ENCODE results near the gene PCNX2.
A peak's percentile ranks its signal among the peaks of the same experiment; 100 is the strongest.

The PCNX2 gene, protein sequence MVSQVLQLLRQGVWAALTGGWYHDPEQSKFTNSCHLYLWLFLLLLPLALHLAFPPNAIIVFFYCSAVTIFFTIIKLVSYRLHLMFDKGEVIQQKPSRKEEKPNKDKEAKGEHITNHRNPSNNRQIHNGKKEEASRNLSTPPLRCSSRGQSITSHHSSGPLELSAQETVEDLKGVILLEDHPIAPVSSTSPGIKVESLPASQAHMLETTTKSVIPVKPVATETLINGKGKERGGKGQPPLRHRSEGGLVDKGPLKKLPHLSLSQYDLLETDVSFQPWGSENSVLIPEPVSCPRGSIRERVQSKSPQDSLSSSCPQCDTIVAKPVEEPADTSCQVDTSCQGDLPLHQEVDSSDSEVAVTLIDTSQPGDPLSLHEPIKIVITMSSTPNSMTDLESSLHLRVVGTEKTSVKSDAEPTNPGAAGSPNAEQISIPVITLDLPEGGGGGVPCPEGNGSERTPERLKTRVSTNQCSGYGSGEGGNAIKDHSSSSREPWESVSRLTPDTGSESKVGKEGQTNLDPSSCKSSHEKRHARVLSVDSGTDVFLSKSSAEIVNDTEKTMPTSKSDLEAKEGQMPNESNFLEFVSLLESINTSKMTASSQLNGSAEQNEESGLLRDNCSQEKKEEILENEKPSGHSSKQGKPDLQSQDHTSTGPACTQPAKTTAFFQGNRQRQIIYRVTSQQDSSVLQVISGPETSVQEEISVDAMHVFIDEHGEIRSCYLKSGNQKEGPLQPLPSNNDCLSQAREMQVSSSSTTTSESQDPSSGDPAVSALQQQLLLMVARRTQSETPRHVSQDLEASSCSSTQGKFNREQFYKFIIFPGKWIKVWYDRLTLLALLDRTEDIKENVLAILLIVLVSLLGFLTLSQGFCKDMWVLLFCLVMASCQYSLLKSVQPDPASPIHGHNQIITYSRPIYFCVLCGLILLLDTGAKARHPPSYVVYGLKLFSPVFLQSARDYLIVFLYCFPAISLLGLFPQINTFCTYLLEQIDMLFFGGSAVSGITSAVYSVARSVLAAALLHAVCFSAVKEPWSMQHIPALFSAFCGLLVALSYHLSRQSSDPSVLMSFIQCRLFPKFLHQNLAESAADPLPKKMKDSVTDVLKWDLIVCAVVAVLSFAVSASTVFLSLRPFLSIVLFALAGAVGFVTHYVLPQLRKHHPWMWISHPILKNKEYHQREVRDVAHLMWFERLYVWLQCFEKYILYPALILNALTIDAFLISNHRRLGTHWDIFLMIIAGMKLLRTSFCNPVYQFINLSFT (N-terminal part only)

DNA sequence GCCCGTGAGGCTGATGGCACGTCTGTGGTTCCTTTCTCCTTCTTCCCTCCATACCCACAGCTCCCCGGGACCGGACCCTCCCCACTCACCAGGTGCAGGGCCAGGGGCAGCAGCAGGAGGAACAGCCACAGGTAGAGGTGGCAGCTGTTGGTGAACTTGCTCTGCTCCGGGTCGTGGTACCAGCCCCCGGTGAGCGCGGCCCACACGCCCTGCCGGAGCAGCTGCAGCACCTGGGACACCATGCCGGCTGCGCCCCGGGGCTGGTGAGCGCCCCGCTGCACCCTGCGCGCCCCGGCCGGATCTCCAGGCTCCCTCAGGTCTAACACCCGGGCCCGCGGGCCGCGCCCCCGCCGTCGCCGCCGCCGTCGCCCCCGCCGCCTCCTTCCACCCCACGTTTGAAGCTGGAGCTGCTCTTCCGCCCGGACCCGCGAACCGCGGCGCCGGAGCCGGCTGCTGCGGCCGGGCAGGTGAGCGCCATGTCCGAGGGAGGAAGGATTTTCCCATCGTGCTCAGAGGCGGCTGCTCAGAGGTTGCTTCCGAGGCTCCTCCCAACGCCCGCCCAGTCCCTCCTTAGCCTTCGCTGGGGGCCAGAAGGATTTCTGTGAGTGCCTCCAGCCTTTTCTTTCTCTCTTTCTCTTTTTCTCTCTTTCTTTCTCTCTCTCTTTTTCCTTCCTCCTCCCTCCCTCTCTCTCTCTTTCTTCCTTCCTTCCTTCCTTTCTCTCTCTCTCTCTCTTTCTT, at the start of gene PCNX2:
TSS of gene PCNX2 (minus strand) at position 489 of the 738 bp plus-strand sequence. CDS start at position 242, 247 bp downstream.
- peak within 1 kb of the TSS; percentile 86 for H3K4me3 ChIP-seq (replicated peaks; ENCODE audit: low read depth, low read length)
- TF ChIP-seq, protein P1, sequence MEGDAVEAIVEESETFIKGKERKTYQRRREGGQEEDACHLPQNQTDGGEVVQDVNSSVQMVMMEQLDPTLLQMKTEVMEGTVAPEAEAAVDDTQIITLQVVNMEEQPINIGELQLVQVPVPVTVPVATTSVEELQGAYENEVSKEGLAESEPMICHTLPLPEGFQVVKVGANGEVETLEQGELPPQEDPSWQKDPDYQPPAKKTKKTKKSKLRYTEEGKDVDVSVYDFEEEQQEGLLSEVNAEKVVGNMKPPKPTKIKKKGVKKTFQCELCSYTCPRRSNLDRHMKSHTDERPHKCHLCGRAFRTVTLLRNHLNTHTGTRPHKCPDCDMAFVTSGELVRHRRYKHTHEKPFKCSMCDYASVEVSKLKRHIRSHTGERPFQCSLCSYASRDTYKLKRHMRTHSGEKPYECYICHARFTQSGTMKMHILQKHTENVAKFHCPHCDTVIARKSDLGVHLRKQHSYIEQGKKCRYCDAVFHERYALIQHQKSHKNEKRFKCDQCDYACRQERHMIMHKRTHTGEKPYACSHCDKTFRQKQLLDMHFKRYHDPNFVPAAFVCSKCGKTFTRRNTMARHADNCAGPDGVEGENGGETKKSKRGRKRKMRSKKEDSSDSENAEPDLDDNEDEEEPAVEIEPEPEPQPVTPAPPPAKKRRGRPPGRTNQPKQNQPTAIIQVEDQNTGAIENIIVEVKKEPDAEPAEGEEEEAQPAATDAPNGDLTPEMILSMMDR (IDR thresholded peaks at IDR 0.05; ENCODE audit: low read depth, low read length, missing control alignments) = no peak
- DNase-seq (ENCODE audit: extremely low read depth, low read depth) = peak; percentile 11

DNA sequence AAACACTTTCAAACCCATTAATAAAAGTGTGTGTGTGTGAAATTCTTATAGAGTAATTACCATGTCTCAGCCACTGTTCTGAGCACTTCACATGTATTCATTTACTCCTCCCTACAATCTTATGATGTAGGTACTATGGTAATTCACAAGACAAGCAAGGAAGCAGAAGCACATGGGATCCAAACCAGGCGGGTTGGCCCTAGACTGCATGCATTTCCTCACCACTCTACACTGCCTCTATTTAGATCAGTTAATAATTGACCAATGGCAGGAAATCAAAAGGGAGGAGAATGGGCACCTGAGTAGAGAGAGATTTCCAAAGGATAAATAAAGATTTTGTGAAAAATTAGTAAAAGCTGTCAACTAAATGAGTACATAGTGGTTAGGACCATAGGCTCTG, 47.7 kb upstream of the PCNX2 start:
- no peak overlapping the region for H3K4me3 ChIP-seq (replicated peaks; ENCODE audit: low read depth, low read length)
- TF ChIP-seq, protein P1 (IDR thresholded peaks at IDR 0.05; ENCODE audit: low read depth, low read length, missing control alignments) = no peak
- DNase-seq (ENCODE audit: extremely low read depth, low read depth) = no peak

DNA sequence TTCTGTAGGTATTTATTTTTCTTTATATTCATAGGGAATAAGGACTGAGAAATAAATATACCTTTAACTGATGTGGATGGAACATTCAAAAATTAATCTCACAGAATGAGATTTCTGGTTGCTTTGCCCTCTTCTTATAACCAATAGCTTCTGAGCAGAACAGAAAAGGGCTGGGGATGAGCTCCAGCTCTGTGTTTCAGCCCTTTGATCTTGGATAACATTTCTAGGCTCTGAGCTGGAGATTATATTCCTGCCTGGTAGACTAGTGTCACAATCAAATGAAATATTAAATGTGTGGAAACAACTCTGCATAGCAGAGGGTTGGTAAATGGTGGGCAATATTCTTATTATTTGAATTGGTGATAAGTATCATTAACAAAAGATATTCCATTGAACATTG, 46.6 kb upstream of the PCNX2 start:
- TF ChIP-seq, protein P1 (IDR thresholded peaks at IDR 0.05; ENCODE audit: low read depth, low read length, missing control alignments) = no peak
- H3K4me3 ChIP-seq (replicated peaks; ENCODE audit: low read depth, low read length) = no peak overlapping the region
- DNase-seq (ENCODE audit: extremely low read depth, low read depth) = no peak

DNA sequence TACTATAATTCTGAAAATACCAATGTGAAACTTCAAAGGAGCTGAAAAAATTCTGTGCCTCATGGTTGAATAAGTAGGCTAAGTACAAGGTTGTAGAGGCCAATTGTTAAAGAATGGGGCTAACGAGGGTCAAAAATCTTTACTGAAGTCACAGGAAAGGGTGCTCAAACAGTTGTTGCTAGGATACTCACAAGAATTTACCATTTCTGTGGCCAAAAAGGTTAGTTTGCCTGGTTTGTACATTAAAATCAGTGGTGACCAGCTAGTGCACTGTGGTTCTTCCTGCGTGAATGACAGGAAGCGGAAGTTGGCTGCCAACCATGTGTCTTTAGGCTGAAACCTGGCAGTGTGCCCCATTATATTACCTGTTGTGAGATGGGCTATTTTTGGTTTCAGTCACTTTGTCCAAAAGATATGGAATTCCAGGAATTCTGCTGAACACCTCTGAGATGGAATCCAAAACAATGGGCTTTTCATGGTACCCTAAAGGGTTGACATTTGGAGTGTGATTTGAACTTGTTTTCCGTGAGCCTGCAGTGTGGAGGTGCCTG, 45.5 kb upstream of the PCNX2 start:
- H3K4me3 ChIP-seq (replicated peaks; ENCODE audit: low read depth, low read length) = no peak overlapping the region
- no peak for DNase-seq (ENCODE audit: extremely low read depth, low read depth)
- TF ChIP-seq, protein P1 (IDR thresholded peaks at IDR 0.05; ENCODE audit: low read depth, low read length, missing control alignments) = no peak

DNA sequence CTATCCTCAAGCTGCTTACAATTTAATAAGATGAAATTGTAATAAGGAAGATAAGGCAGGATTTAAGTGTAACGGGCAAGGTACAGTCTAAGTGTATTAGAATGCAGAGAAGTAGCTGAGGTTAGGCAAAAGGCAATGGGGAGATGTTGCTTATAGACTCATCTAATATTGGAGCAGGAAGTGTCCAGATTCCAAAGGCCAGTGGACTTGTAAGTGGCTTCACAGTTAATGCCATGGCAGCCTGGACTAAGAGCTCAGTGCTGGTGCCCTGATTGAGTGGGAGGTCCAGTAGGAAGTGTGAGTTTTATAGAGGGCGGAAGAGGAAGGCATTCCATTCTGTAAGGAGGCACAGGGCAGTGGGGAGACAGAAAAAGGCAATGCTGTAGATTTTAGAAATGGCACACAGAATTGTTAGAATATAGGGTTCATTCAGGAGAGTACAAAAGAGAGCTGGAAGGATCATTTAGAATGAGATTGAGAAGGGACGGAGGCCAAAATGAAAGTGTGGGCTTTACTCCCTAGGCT, 44.6 kb upstream of the PCNX2 start:
- no peak for DNase-seq (ENCODE audit: extremely low read depth, low read depth)
- TF ChIP-seq, protein P1 (IDR thresholded peaks at IDR 0.05; ENCODE audit: low read depth, low read length, missing control alignments) = no peak
- no peak overlapping the region for H3K4me3 ChIP-seq (replicated peaks; ENCODE audit: low read depth, low read length)

All from HFF-Myc (cell line).